ENCODE results near the gene CDK14. TPM values are rescaled to one million over a fixed set of nuclear protein-coding genes. Genes with fewer than 3 reads are reported as not detected.

CDK14 gene
- total and polyA plus RNA-seq, 2 of the 8 experiments (the other 6 are each of a cell fraction or from before 2014, with no cell fraction given) = 5.5 to 47.3 TPM

GRCh38 chr7:91047636-91048035, 451.5 kb downstream of the CDK14 start (continued):
- no peak for TF ChIP-seq SAP30 (IDR thresholded peaks at IDR 0.05; ENCODE audit: insufficient read depth, insufficient replicate concordance, low read length)
- TF ChIP-seq MAX (IDR thresholded peaks at IDR 0.05) = no peak
- TF ChIP-seq SIN3A (conservative IDR thresholded peaks at IDR 0.05 in 1 of 2, IDR thresholded peaks at IDR 0.05 in 1 of 2; ENCODE audit: low read depth in 1 of 2, low read length in 2 of 2) = no peak
